Neural progenitor cell (in vitro differentiated cells): Measurements from ENCODE around the gene SAC3D1.

ENCODE experiments used
- EZH2 ChIP-seq: fragments of 200-600 bp; sonication (generic); IDR thresholded peaks from 2 replicates; pipeline ENCODE4 v1.6.1; 2017; ENCODE audit warnings: antibody characterized with exemption, mild to moderate bottlenecking, moderate library complexity
- EZH2phosphoT487 ChIP-seq: fragments of 200-600 bp; sonication (generic); IDR thresholded peaks from 2 replicates; pipeline ENCODE4 v1.6.1; 2017; ENCODE audit warnings: antibody characterized with exemption
- TF ChIP-seq, protein P1 (sequence below): fragments of 200-600 bp; sonication (generic); IDR thresholded peaks from 2 replicates; pipeline ENCODE4 v1.5.1; 2017; ENCODE audit warnings: antibody characterized with exemption, mild to moderate bottlenecking

DNA sequence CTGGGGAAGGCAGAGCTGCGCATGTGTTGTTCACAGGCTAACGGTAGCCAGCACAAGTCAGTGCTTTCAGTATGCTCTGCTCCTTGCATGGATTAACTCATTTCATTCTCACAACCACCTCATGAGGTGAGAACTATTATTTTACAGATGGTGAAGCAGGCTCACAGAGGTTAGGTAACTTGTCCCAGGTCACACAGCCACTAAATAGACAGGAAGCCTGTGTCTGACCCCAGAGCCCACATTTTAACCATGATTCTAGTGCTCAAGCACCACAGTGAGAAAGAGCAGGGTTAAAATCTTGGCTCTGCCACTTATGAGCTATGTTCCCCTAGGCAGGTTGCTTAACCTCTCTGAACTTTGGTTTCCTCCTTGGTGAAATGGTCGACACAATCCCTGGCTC, 20.0 kb upstream of the SAC3D1 start:
- TF ChIP-seq, protein P1, sequence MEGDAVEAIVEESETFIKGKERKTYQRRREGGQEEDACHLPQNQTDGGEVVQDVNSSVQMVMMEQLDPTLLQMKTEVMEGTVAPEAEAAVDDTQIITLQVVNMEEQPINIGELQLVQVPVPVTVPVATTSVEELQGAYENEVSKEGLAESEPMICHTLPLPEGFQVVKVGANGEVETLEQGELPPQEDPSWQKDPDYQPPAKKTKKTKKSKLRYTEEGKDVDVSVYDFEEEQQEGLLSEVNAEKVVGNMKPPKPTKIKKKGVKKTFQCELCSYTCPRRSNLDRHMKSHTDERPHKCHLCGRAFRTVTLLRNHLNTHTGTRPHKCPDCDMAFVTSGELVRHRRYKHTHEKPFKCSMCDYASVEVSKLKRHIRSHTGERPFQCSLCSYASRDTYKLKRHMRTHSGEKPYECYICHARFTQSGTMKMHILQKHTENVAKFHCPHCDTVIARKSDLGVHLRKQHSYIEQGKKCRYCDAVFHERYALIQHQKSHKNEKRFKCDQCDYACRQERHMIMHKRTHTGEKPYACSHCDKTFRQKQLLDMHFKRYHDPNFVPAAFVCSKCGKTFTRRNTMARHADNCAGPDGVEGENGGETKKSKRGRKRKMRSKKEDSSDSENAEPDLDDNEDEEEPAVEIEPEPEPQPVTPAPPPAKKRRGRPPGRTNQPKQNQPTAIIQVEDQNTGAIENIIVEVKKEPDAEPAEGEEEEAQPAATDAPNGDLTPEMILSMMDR = no peak
- TF ChIP-seq EZH2 (no peak), EZH2phosphoT487 (no peak)
